NCI-H2107 (cell line): ENCODE measurements around the gene SPSB2.
"Not testable (repeated sequence)": the region's sequence is repeated elsewhere in the genome, so short reads cannot be mapped to it uniquely, and the experiment has no call there.

Experiments
- DNase-seq: peaks from one replicate; lab custom pipeline; 2025; lab: John Stamatoyannopoulos, UW

Gene SPSB2

GRCh38 chr12:6902448-6902847 lies 29.3 kb upstream of the SPSB2 start:
- DNase-seq: no peak

DNA sequence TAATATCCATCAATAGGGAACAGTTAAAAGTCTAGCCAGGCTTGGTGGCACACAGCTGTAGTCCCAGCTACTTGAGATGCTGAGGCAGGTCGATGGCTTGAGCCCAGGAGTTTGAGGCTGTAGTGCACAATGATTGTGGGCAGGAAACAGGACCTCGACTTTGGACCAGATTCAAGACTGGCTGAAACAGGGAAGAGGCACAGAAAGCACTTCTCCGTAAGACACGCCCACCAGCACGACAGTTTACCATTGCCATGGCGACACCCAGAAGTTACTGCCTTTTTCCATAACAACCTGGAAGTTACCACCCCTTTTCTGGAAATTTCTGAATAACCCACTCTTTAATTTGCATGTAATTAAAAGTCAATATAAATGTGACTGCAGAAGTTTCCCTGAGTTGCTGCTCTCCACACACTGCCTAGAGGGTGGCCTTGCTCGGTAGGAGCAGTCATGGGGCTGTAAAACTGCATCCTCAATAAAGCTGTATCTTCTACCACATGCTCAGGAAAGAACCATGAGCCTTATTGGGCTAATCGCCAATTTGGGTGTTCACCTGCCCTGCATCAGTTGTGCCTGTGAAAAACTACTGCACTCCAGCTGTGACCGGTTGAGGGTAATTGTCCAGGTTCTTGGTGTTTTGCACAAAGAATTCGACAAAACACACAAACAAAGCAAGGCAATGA lies 26.9 kb upstream of the SPSB2 start:
- no peak for DNase-seq

DNA sequence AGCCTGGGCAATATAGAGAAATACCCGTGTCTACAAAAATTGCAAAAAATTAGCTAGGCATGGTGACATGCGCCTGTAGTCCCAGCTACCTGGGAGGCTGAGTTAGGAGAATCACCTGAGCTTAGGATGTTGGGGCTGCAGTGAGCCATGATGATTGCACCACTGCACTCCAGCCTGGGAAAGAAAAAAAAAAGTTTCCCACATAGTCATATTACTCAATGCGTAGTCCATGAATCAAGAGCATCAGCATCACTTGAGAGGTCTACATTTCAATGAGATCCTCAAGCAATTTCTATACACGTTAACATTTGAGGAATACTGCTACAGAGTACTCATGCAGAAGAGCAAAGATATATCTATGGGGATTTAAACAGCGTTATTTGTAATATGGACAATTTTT lies 26.3 kb upstream of the SPSB2 start:
- DNase-seq: no peak

DNA sequence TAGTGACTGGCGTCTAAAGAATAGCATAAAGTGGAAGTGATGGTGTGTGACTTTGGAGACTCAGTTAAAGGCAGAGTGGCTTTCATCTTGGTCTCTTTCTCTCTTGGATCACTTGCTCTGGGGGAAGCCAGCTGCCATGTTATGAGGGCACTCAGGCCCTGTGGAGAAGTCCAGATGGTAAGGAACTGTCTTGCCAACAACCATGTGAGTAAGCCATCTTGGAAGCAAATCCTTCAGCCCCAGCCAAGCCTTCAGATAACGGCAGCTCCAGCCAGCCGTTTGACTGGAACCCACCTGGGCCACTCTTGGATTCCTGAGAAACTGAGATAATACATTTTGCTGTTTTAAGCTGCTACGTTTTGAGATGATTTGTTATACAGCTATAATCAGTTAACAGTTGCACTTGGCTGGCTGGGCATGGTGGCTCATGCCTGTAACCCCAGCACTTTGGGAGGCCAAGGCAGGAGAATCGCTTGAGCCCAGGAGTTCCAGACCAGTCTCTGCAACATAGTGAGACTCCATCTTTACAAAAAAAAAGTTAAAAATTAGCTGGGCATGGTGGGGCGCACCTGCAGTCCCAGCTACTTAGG lies 23.8 kb upstream of the SPSB2 start:
- DNase-seq: no peak

DNA sequence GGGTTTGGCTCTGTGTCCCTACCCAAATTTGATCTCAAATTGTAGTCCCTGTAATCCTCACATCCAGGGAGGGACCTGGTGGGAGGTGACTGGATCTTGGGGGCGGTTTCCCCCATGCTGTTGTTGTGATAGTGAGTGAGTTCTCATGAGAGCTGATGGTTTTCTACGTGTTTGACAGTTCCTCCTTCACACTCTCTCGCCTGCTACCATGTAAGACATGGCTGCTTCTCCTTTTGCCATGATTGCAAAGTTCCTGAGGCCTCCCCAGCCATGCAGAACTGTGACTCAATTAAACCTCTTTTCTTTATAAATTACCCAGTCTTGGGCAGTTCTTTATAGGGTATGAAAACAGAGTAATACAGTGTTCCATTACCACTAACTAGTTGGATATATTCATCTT lies 21.2 kb upstream of the SPSB2 start:
- DNase-seq: no peak

GRCh38 chr12:6892683-6893082 lies 19.6 kb upstream of the SPSB2 start:
- DNase-seq: not testable (repeated sequence)

DNA sequence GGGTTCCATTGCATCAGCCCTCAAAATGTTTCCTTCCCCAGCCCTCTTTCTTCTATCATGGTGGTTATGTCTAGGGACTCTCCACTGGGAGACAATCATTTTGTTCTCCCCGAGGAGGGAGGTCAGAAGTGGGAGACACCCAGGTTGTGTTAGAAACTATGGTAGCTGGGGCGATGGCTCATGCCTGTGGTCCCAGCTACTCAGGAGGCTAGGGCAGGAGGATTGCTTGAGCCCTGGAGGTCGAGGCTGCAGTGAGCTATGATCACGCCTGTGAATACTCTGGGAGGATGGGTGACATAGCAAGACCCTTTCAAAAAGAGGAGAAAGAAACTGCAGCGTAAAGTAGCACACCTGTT lies 18.5 kb upstream of the SPSB2 start:
- no peak for DNase-seq

- DNase-seq: peak; percentile 99
These were observed 17.9 kb upstream of the SPSB2 start for GRCh38 chr12:6890789-6891645.

- DNase-seq: not testable (repeated sequence)
These were observed 16.9 kb upstream of the SPSB2 start for GRCh38 chr12:6889775-6890573.

DNA sequence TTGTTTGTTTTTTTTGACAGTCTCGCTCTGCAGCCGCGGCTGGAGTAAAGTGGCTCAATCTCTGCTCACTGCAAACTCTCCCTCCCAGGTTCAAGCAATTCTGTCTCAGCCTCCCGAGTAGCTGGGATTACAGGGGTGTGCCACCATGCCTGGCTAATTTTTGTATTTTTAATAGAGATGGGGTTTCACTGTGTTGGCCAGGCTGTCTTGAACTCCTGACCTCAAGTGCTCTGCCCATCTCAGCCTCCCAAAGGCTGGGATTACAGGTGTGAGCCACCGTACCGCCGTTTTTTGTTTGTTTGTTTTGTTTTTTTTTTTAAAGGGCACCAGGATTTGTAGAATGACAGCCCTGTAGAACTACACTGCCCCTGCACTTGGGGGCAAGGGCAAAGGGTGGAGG lies 15.7 kb upstream of the SPSB2 start:
- DNase-seq: not testable (repeated sequence)

DNA sequence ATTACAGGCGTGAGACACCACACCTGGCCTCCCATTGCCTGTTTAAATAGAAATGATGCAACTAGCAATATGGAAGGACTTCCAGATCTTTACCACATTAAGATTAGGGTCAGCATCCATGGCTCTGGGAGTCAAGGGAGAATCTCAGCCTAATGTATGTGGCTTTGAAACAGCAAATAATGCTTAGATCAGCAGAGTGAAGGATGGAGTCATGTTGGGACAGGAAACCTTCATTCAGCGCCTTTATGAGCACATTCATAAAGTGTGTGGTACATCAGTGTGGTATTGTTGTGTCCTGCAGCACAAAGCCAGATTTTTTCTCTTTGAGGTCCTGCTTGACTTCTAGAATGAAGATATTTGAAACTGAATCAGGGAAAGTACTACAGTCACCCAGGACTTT lies 15.3 kb upstream of the SPSB2 start:
- no peak for DNase-seq

DNA sequence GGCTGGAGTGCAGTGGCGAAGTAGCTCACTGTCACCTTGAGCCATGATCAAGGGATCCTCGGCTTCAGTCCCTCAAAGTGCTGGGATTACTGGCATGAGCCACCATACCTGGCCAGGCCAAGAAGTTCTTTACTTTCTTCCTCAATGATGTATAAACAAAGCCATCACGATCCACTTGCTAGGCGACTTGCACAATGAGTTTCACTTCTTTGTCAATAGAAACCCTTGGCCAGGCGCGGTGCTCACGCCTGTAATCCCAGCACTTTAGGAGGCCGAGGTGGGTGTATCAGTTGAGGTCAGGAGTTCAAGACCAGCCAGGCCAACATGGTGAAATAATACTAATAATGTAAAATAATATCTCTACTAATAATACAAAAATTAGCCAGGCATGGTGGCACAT lies 14.4 kb upstream of the SPSB2 start:
- no peak for DNase-seq

GRCh38 chr12:6886206-6886999 lies 13.3 kb upstream of the SPSB2 start:
- DNase-seq: not testable (repeated sequence)

DNA sequence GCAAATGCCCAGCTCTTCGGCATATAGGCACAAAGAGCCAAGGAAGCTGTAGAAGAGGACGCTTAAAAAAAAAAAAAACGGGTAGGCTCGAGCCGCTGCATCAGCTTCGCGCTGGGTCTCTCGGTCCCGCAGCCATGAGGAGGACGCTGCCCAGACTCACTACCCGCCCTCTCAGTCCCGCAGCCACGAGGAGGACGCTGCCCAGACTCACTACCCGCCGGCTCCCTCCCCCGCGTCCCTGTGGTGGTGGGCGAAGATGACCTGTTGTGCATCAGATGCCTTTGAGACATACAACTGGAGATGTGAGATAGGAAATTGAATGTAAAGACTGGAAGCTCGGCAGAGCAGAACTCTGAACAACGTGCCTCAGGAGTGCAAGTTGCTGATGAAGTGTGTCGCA lies 11.4 kb upstream of the SPSB2 start:
- DNase-seq: no peak

GRCh38 chr12:6883683-6884082 lies 10.6 kb upstream of the SPSB2 start:
- DNase-seq: no peak

DNA sequence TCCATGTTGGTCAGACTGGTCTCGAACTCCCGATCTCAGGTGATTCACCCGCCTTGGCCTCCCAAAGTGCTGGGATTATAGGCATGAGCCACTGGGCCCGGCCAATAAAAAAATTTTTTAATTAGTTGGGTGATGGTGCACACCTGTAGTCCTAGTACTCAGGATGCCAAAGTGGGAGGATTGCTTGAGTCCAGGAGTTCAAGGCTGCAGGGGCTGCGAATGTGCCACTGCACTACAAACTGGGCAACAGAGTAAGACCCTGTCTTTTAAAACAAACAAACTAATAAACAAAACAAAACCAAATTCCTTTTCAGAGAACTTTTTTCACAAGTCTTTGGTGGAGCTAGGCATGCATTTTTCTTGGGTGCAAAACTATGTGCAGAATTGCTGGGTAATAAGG lies 10.1 kb upstream of the SPSB2 start:
- no peak for DNase-seq

GRCh38 chr12:6879824-6880223 lies 6.7 kb upstream of the SPSB2 start:
- not testable (repeated sequence) for DNase-seq

GRCh38 chr12:6874015-6874368 lies 889 bp upstream of the SPSB2 start:
- DNase-seq: not testable (repeated sequence)

- DNase-seq: peak; percentile 56
These were observed 742 bp downstream of the SPSB2 start for GRCh38 chr12:6872073-6873048.
